Measurements from ENCODE around the gene RPS17. TPM values are rescaled to one million over a fixed set of nuclear protein-coding genes. Genes with fewer than 3 reads are reported as not detected.
A peak's percentile ranks its signal among the peaks of the same experiment; 100 is the strongest.

Gene RPS17
- 2,071 TPM for total RNA-seq

DNA sequence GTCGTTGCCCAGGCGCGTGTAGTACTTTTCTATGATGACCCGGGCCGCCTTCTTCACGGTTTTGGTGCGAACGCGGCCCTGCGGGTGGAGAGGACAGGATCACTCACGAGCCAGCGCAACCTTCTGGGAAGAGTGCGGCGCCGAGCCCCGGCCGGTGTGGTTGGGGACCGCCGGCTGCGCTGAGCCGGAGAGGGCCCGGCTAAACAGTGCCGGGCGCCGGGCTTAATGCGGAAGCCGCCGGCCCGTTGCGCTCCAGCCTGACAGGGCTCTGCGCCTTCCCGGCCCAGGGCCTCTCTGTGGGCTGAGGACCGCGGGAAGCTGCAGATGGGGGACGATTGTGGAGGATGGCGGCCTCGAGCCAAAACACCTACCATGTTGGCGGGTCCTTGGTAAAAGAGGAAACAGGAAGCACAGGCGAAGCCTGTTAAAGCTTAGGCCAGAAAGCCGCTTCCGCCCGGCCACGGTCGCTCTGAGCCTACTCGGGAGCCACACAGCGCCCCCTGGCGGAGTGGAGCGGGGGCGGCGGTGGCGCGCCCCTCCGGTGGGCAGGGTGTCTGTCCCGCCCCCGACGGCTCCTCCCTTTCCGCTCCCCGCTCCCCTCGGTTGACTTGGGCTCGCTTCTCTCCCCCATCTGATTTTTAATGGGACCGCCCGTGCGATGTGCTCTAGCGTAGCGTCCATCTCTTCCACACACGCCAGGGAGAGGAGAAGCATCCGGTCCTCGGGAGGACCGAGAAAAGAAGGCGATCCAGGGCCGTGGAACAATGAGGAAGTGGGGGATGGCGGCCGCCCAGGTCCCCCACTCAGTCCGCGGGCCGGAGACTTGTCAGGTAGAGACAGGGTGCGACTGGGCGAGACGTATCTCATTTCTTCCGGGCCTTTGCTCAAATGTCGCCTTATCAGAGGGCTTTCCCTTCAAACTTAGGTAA, at the start of gene RPS17:
TSS of gene RPS17 (minus strand) at position 403 of the 929 bp plus-strand sequence. CDS start at position 374, 29 bp downstream.
- peak; percentile 97 for ATAC-seq

DNA sequence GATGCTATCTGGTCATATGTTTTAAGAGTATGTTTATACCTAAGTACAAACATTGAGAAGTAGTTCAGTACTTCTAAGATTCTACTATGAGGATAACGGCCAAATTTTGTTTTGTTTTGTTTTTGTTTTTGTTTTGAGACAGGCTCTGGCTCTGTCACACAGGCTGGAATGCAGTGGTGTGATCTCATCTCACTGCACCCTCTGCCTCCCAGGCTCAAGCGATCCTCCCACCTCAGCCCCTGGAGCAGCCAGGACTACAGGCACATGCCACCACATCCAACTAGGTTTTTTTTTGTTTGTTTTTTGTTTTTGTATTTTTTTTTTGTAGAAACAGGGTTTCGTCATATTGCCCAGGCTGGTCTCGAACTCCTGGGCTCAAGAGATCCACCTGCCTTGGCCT, 47.5 kb upstream of the RPS17 start:
- ATAC-seq: no peak

DNA sequence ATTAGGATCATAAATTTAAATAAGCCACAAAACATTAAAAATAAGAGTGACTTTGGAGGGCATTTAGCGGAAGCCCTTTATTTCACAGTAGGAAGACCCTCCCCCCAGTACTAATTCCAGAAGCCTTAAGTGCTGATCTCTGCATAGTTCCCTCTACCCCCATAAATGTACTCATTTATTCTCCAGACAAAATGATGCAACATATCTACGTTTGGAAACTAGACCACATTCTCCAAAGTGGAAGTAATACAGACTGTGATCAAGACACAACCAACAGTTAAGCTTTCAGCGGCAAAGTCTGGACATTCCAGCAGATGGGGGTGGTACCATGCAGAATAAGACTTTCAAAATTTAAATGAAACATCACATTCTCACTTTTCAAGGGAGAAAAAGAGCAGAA, 44.8 kb upstream of the RPS17 start:
- no peak for ATAC-seq

DNA sequence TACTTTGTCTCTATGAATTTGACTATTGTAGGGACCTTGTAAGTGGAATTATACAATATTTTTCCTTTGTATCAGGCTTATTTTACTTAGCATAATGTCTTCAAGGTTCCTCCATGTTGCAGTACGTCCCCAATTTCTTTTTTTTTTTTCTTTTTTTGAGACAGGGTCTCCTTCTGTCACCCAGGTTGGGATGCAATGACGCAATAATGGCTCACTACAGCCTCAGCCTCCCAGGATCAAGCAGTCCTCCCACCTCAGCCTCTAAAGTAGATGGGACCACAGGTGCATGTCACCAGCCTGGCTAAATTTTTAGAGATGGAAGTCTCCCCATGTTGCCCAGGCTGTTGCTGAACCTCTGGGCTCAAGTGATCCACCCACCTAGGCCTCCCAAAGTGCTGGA, 40.5 kb upstream of the RPS17 start:
- no peak for ATAC-seq

DNA sequence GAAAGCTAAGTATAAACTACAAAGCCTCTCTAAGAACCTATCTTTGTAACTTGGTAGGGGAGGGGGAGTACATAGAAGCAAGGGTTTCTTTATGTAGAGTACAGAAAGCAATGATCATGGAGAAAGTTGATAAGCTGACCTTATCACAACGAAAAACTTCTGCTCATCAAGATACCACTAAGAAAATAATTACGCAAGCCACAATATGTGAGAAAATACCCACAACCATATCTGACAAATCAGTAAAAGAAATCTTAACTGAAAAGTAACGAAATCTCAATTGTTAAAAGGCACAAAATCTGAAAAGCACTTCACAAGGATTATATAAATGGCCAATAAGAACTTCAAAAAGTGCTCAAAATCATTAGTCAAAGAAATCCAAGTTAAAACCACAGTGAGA, 35.1 kb upstream of the RPS17 start:
- no peak for ATAC-seq

DNA sequence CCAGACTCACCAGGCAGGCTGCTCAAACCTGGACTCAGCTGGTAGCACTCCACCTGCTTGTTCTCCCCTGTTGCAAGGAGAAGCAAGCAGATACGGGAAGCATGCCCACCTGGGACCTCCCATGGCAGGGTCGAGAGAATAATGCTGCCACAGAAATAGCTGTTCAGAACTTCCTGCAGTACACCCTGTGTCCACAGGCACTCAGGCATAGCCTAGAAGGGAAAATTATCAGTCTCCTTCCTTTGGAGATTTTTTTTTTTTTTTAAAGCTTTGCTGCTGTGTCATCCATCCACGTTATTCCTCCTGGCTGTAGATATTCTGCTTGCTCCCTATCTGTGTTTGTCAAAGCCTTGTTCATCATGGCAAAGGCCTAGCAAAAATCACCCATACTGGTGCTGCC, 32.7 kb upstream of the RPS17 start:
- no peak for ATAC-seq

DNA sequence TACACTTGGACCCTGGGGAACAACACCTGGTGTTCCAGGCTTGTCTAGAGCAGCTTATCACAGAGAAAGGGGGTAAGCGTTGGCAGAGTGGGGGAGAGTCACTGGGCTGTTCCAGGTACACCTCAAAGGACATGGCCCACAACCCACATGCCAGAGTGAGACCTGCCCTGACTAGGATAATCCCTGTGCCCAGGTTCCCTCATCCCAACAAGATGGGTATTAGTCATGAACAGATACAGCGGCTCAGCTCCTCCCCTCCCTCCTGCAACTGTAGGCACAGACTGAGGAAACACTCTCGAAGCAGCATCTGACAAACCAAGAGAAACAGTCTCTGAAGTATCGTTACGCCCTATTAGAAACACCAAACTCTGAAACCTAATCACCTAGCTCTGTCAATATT, 32.1 kb upstream of the RPS17 start:
- no peak for ATAC-seq

DNA sequence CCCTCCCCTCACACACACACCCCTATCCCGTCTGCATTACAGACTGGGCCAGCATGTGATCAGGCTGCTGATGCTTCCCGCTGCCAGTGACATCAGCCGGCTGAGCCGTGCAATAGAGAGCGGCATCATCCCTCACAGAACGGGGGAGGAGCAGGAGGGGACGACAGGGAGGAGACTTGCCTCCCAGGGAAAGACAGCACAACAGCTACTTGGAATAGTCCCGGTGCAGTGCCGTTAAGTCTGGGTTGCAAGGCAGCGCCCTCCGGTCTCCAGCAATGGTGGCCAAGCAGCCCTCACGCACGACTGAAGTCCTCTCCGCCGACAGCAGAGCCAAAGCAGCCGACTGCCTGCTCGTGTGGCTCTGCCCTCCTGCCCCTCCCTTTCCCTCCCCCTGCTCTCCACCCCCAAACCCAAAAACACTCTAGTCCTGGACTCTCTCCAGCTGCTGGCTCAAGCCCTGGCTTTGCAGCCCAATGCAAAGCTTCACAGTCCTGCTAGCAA, 31.5 kb upstream of the RPS17 start:
- ATAC-seq: peak; percentile 37

DNA sequence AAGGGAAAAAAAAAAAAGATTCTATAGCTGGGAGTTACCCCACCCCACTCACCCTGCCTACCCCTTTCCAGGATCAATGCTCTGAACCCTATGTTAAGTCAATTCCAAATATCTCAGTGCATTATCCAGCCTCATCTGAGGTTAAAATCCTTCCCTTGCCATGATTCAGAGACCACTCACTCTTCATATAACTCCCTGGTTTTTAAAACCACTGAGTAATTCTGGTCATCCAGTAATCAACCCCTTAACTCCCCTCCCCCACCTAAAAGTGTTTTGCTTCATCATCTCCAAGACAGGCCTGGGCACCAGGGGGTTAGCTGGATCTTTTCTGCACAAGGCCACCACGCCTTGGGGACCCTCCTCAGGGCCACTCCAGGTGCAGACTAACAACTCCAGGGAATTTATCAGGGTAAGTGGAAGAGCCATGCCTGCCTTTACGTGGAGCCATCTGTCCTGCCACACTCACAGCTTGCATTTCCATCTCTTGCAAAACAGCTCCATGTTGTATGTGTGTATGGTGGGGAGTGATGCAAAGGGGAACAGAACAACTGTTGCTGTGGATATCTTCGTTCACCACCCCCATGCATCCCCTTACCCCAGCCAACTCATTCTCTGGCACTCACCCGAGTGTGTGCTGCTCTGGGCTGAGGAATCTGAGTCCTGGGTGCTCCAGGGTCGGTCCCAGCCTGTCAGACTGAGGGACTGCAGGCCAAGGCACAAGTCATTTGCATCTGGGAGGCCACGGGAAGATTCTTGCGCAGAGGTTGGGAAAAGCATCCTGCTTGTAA, 30.7 kb upstream of the RPS17 start:
- no peak for ATAC-seq

DNA sequence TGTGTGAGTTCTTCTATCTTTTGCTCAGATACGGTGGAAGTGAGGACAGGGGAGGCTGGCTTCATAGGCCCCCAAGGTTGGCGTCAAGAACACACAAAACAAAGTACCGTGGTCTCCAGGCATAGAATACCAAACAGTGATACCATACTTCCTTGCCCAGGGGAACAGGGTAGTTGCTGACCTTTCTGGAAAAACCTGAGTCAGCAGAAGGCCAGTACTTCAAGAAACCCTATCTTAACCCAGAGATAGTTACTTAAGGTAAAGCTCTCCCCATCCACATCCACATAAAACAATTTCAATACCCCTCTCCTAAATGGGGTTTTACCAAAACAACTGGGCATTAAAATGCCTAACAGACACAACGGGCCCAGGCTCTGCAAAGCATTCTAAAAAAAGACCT, 29.6 kb upstream of the RPS17 start:
- no peak for ATAC-seq

DNA sequence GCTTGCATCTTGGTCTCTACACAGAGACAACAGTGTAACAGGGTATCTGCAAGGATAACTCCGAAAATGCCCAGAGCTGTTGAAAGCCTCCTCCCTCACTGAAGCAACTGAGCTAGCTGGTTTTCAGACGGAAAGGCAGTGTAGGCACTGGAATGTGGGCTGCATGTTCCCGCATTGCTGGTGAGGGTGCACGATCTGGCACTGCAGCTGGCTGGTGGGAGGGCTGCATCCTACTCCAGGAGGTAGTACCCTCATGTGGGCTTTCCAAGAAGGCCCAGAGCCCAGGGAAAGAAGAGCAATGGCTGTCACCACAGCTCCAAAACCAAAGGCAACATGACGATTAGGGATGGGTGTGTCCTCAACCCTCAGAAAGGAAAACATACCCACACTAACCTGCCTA, 28.7 kb upstream of the RPS17 start:
- no peak for ATAC-seq

DNA sequence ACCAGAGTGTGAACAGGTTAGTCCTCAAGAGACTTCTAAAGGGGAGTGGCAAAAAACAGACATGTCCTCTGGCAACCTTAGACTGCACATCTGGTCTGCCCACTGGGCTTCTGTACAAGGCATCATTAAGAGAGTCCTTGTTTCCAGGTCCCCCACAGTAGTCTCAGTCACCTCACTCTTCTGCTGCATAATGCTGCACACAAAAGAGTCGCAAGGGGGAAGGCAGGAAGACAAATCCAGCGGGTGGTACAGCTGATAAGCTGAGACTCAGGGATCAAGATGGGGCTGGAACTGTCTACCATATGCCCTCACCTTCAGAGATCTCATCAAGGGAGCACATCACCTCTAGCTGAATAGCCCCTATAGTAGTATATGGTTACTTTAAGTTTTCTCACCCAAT, 27.4 kb upstream of the RPS17 start:
- no peak for ATAC-seq

DNA sequence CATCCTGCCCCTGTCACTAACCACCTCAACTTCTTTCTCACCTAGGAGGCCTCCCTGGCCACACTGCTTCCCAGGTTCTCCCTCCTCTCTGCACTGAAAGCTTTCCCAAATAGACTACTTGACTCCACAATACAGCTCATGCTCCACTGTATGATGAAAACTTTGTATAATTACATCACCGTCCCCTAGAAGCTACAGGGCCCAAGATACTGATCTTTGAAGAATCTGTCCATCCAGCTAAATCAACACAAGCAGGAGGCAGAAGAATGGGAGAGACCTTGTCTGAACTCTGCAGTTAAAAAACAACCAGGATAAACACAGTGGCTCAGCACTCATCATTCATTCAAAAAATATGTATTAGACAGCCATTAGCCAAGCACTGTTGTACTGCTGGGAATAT, 26.4 kb upstream of the RPS17 start:
- no peak for ATAC-seq

DNA sequence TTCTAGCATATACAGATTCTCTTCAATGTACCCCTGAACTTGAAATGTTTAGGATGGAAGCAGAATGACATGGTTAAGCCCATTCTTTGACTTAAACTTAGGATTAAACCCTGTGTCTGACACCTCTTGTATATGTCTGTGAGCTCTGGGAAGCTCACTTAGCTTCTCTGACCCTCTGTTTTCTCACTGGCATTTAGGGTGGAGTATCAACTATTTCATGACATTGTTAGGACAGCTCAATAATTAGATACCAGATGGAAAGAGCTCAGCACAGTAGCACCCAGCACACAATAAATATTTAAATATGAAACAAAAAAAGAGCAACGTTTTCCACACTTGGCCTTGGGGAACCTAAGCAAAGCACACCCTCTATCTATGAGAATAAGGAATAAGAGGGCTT, 18.2 kb upstream of the RPS17 start:
- no peak for ATAC-seq

DNA sequence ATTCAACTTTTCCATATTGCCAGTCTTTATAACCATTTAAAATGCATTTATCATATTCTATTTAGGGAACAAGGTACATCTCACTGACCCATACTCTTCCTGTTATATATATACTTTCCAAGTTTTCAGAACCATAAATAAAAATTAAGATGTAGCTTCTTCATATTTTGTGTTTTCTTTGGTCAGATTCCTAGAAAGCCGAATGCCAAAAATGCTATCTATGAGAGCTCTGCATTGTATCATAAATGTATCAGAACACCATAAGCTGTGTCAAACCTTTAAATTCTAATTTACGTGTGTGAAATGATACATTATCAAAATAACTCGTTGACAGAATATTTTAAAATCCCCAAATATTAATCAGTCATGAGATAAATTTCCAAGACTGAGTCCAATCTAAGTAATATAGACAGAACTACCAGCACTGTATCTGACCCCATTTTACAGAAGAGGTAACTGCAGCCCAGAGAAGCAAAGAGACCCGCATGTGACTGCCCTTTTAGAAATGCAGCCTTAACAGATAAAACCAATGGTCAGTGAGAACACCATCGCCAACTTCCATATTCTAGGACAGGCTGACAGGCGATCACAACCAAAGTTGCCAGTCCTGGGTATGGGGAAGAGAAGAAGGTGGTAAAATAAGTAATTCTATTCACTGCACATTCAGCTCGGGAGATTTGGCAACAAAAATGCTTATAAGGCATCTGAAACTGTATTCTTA, 16.2 kb upstream of the RPS17 start:
- no peak for ATAC-seq

DNA sequence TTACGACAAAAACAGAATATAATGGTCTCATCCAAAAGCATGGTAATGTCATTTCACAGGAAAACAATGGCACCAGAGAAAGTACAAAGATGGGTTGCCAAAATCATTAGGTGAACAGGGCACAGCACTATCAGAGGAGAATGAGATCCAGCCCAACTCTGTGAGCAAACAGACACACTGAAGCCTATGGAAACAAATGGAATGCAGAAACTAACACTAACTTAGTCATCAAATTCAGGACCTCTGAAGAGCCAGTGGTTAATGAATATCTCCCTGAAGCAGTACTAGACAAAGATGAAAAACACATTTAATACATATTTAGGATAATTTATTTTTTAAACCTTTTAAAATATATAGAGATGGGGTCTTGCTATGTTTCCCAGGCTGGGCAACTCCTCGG, 14.6 kb upstream of the RPS17 start:
- no peak for ATAC-seq

DNA sequence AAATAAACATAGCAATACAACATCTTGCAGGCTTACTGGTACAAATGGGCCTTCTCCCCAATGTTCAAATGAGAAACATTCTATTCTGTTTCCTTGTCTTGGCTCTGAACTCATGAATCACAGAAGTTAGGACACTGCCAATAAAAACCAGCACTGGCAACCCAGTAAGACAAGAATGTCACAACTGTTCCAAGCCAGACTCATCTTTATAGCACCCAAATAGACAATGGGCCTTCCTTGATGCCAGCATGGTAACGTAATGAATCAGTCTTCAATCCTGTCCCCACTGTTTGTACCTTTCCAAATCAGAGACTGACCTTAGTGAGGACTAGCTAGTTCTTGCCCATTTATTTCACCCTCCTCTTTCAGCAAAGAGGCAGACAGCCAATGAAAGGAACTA, 14.1 kb upstream of the RPS17 start:
- ATAC-seq: peak; percentile 72

DNA sequence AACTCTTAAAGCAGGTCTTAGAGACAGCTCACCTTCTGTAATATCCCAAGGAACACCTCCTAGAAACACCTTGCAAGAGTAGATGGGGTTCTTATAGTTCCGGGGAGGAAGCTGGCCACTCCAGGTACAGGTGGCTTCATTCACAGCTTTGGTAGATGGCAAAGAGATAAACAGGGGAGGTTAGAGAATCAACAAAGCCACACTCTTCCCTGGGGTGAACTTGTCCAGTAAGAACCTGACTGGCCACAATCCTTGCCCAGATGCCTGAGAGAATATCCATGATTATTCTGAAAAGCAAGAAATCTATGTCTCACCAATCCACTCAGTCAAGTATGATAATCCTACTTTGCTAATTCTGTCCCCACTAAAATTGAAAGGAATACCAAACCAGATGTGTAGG, 13.6 kb upstream of the RPS17 start:
- peak; percentile 21 for ATAC-seq

DNA sequence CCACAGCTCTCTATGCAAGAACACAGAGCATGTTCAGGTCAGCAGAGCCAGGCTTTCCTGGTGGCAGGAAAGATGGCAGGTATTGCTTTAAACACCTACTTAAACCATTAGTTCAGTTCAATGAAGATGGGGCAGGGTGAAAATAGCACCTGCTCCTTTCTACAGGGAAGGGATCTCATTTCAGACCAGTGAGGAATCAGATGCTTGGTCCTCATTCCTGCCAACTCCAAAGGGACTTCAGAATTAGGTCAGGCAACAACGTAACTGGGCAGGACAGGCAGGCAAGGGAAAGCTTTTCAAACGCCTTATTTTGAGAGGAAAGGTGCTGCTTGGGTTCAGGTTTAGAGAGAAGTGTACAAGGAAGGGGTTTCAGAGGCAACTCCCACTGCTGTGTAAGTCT, 12.6 kb upstream of the RPS17 start:
- no peak for ATAC-seq

DNA sequence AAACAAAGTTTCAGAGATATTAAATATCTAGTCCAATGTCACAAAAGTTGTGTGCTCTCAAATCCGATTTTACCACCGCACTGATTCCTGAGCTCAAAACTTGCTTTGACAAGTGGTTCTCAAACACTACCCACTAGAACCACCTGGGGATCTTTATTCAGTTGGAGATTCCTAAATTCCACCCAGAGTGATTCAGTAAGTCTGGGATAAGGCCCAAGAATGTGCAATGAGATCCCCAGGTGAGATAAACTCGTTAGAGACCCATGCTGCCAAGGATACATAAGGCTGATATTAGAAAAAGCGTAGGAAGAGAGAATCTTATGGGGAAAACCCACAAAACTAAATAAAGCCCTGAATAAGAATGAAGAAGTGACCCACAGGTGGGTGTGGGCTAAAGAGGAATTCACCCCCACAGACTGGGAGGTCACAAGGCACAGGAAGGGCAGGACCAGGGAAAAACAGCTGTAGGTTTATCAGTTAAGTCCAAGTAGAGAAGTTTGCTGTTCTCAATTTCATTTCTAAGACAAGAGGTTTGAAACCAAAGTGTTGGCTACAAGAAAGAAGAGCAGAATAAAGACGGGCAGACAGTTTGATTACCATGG, 11.5 kb upstream of the RPS17 start:
- no peak for ATAC-seq

DNA sequence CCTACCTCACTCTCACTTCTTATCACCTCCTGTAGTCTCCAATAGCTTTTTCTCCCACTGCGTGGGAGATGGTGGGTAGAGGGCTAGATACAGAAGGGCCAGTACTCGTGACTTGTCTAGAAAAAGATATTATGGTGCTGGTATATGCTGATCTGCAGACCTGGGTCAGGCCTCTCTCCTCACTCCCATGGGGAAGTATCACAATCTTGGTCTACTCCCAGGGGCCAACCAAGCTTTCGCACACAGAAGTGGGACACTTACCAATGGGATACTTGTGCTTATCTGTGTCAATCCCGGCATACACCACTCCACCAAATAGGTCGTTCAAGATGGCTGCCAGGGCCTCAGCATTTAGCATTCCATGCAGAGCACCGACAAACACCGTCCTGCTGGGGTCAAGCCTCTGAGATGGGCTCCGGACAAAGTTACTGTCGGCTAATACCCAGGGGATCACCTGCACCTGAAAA, 9.0 kb upstream of the RPS17 start:
- no peak for ATAC-seq

DNA sequence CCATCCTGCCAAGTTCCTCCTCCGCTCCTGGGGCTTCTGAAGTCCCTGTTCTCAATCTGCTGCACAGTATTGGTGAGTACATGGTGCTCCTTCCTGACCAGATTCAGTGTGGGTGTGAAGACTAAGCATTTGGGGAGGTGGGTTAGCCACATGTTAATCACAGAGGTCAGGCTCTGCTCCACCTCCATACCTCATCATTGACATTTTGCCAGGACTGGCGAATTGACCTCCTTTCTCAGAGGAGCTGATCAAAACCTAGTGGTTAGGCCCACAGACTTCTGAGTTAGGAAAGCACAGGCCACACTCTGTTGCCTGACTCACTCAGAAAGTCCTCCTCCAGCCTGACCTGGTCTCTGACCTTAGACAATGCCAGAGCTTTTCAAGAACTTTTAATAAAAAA, 8.4 kb upstream of the RPS17 start:
- ATAC-seq: no peak

DNA sequence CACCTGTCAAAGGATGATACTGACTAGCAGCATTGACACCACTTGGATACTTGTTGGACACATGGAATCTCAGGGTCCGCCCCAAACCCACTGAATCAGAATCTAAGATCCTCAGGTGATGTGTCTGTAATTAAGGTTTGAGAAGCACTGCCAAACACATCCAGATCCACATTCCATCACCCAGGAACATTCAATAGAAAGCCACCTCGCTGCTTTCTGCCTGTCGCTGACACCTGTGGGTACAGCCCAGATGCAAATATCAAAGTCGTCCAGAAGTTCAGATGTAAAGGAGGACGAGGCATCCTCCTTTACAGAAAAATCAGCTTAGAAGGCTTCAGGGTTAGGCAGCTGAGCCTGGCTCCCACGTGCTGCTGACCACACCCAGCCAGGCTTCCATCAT, 5.2 kb upstream of the RPS17 start:
- no peak for ATAC-seq
